GM12873 (cell line): Measurements from ENCODE around the gene SLC1A5.

Experiments
- TF ChIP-seq, protein P1 (sequence below): IDR thresholded peaks from 2 replicates; pipeline ENCODE4 v1.5.1; 2012; ENCODE audit warnings: low read depth, mild to moderate bottlenecking, moderate library complexity, low read length, control low read depth; ENCODE audit not compliant: insufficient read depth; ENCODE audit errors: missing control alignments

Gene SLC1A5

DNA sequence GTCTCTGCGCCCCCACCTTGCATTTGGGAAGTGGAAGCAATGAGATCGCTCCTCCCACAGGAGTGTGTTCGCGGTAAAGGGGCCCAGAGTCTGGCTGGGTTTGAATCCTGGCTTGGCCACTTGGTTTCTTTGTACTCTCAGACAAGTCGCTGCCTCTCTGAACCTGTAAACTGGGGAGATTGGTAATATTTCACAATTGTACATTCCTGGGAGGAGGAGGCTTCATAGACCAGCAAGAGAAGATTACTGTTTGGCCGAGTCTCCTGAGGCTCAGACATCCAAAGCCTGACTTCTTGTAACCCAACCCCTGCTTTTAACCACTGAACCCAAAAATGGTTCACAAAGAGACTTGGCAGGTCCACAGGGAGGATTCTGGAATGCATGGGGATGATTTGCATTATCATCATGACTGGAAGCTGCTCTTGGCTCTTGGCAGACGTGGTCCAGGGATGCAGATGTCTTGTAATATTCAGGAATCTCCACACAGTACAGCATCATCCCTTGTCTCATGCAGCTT, 28.5 kb downstream of the SLC1A5 start:
- TF ChIP-seq, protein P1, sequence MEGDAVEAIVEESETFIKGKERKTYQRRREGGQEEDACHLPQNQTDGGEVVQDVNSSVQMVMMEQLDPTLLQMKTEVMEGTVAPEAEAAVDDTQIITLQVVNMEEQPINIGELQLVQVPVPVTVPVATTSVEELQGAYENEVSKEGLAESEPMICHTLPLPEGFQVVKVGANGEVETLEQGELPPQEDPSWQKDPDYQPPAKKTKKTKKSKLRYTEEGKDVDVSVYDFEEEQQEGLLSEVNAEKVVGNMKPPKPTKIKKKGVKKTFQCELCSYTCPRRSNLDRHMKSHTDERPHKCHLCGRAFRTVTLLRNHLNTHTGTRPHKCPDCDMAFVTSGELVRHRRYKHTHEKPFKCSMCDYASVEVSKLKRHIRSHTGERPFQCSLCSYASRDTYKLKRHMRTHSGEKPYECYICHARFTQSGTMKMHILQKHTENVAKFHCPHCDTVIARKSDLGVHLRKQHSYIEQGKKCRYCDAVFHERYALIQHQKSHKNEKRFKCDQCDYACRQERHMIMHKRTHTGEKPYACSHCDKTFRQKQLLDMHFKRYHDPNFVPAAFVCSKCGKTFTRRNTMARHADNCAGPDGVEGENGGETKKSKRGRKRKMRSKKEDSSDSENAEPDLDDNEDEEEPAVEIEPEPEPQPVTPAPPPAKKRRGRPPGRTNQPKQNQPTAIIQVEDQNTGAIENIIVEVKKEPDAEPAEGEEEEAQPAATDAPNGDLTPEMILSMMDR: no peak

DNA sequence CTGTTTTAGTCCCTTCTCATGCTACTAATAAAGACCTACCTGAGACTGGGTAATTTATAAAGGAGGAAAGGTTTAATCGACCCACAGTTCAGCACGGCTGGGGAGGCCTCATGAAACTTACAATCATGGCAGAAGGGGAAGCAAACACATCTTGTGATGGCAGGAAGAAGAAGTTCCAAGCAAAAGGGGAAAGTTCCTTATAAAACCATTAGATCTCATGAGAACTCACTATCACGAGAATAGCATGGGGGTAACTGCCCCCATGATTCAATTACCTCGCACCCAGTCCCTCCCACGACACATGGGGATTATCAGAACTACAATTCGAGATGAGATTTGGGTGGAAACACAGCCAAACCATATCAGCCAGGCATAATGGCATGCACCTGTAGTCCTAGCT, 29.2 kb downstream of the SLC1A5 start:
- TF ChIP-seq, protein P1: no peak

DNA sequence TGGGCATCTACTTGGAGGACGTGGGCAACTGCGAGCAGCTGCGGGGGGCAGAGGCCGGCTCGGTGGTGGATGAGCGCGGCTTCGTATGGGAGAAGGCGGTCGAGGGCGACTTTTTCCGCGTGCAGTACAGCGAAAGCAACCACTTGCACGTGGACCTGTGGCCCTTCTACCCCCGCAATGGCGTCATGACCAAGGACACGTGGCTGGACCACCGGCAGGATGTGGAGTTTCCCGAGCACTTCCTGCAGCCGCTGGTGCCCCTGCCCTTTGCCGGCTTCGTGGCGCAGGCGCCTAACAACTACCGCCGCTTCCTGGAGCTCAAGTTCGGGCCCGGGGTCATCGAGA, 31.9 kb downstream of the SLC1A5 start:
- TF ChIP-seq, protein P1: no peak

DNA sequence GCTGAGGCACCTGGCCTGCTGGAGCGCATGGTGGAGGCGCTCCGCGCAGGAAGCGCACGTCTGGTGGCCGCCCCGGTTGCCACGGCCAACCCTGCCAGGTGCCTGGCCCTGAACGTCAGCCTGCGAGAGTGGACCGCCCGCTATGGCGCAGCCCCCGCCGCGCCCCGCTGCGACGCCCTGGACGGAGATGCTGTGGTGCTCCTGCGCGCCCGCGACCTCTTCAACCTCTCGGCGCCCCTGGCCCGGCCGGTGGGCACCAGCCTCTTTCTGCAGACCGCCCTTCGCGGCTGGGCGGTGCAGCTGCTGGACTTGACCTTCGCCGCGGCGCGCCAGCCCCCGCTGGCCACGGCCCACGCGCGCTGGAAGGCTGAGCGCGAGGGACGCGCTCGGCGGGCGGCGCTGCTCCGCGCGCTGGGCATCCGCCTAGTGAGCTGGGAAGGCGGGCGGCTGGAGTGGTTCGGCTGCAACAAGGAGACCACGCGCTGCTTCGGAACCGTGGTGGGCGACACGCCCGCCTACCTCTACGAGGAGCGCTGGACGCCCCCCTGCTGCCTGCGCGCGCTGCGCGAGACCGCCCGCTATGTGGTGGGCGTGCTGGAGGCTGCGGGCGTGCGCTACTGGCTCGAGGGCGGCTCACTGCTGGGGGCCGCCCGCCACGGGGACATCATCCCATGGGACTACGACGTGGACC, 32.4 kb downstream of the SLC1A5 start:
- TF ChIP-seq, protein P1: no peak

DNA sequence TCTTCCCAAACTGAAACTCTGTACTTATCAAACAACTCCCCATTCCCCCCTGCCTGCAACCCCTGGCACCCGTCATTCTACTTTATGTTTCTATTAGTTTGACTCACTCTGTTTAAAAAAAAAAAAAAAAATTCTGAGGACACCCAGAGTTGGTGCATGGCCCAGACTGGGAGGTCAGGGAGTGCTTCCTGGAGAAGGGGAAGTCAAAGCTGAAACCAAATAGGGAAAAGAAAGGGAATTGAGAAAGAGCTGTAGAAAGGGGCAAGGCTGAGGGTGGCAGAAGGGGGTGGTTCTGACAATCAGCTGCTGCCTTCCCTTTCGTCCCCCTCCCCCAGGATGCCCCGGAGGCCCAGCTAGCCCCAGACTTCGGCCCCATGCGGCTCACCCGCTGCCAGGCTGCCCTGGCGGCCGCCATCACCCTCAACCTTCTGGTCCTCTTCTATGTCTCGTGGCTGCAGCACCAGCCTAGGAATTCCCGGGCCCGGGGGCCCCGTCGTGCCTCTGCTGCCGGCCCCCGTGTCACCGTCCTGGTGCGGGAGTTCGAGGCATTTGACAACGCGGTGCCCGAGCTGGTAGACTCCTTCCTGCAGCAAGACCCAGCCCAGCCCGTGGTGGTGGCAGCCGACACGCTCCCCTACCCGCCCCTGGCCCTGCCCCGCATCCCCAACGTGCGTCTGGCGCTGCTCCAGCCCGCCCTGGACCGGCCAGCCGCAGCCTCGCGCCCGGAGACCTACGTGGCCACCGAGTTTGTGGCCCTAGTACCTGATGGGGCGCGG, 33.1 kb downstream of the SLC1A5 start:
- TF ChIP-seq, protein P1: no peak

DNA sequence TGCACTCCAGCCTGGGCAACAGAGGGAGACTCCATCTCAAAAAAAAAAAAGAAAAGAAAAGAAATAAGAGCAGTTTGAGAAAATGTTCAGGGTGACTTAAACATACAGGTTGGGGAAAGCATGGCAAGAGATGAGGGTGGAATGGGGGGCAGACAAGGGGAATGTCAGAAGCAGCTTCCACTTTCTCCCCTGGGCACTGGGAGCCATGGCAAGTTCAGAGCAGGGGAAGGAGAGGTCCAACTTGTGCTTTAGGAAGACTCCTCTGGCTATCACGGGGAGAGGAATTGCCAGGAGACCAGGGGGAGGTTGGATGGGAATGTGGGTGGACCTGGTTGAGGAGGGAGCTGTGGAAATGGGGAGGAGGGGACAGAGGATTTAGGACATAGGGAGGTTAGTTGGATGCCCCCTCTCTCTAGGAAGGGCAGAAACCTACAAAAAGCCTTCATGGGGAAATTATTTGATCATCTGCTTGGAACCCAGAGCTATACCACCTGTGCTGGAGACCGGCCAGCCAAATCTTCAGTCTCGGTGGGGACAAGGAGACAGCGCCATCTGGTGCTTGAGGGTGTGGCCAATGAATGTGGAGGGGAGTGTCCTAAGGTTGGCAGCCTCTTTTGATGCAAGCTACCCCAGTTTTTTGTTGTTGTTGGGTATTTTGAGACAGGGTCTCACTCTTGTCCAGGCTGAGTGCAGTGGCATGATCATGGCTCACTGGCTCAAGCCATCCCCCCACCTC, 34.8 kb downstream of the SLC1A5 start:
- TF ChIP-seq, protein P1: peak; percentile 75
